ENCODE measurements around the gene SLC7A9.
"Not testable (repeated sequence)": the region's sequence is repeated elsewhere in the genome, so short reads cannot be mapped to it uniquely, and the experiment has no call there.

Gene SLC7A9

DNA sequence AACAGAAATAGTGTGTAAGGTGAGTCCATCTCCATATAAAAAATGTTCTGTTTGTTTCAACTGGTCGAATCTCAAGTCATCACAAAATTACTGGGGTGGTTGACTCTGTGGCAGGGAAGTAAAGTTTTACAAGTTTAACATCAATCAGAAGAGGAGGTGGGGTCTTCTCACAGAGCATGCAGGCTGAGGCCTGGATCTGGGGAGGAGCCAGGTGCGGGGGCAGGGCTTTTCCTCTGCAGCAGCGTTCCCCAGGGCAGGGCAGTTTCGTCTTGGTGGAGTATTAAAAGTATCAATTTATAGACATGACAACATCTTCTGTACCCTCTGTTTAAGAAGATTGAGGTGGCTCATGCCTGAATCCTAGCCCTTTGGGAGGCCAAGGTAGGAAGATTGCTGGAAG is 68.8 kb downstream of the SLC7A9 start:
- no peak for DNase-seq (ENCODE audit: low spot score)

DNA sequence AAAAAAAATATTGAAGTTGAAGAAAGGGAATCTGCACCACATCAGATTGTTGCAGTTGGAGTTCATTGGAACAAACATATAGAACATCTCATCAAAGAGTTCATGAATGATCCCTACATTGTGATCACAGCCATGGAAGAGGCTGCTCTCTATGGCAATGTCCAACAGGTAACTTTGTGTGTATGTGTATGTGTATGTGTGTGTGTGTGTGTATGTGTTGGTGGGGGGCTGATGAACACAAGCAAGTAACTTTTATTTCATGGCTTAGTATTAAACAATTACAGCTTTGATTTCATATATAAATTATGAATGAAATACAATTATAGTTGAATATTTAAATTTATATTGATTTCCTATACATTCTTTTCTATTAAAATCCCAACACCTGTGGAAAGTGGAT is 69.4 kb downstream of the SLC7A9 start:
- DNase-seq (ENCODE audit: low spot score), result no peak

DNA sequence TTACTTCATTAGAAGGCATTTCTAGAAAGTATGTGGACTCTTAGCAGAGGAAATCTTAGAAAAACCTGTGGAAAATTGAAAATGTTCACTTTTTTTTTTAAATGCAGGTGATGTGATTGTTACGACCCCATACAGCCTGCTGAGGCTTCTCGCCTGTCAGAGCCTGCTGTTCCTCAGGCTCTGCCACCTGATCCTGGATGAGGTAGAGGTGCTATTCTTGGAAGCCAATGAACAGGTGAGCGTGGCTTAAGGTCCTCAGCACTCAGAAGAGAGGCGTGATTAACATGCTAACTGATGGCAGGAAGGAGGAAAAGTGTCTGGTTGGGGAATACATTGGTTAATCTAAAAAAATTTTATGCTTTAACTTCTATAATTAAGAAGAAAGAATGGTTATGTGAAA is 71.4 kb downstream of the SLC7A9 start:
- no peak for DNase-seq (ENCODE audit: low spot score)

DNA sequence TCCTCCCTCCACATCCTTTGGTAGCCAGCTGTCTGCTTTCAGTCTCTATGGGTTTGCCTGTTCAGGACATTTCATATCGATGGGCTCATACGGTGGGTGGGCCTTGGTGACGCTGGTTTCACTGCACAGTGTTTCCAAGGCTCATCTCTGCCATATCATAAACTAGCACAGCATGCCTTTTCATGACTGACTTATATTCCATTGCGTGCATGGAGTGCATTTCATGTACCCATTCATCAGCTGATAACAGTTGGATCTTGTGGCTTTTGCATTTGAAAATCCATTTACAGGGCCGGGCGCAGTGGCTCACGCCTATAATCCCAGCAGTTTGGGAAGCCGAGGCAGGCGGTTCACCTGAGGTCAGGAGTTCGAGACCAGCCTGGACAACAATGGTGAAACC is 80.1 kb downstream of the SLC7A9 start:
- DNase-seq (ENCODE audit: low spot score), result no peak

DNA sequence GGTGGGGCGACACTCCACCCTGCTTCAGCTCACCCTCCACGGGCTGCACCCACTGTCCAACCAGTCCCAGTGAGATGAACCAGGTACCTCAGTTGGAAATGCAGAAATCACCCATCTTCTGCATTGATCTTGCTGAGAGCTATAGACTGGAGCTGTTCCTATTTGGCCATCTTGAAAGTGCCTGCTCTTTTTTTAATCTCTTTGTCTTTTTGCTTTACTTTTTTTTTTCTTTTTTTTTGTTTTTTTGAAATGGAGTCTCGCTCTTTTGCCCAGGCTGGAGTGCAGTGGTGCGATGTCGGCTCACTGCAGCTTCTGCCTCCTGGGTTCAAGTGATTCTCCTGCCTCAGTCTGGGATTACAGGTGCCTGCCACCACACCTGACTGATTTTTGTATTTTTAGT is 81.7 kb downstream of the SLC7A9 start:
- not testable (repeated sequence) for DNase-seq (ENCODE audit: low spot score)

DNA sequence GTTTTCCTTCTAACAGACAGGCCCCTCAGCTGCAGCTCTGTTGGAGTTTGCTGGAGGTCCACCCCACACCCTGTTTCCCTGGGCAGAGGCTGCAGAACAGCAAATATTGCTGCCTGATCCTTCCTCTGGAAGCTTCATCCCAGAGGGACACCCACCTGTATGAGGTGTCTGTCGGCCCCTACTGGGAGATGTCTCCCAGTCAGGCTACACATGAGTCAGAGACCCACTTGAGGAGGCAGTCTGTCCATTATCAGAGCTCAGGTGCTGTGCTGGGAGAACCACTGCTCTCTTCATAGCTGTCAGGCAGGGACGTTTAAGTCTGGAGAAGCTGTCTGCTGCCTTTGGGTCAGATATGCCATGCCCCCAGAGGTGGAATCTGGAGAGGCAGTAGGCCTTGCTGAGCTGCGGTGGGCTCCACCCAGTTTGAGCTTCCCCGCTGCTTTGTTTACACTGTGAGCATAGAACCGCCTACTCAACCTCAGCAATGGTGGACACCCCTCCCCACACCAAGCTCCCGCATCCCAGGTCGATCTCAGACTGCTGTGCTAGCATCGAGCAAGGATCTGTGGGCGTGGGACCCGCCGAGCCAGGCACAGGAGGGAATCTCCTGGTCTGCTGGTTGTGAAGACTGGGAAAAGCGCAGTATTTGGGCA is 82.3 kb downstream of the SLC7A9 start:
- not testable (repeated sequence) for DNase-seq (ENCODE audit: low spot score)

DNA sequence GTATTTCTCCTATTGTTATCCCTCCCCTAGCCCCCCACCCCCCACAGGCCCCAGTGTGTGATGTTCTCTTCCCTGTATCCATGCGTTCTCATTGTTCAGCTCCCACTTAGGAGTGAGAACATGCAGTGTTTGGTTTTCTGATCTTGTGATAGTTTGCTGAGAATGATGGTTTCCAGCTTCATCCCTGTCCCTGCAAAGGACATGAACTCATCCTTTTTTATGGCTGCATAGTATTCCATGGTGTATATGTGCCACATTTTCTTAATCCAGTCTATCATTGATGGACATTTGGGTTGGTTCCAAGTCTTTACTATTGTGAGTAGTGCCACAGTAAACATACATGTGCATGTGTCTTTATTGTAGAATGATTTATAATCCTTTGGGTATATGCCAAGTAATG is 87.5 kb downstream of the SLC7A9 start:
- DNase-seq (ENCODE audit: low spot score), result not testable (repeated sequence)

DNA sequence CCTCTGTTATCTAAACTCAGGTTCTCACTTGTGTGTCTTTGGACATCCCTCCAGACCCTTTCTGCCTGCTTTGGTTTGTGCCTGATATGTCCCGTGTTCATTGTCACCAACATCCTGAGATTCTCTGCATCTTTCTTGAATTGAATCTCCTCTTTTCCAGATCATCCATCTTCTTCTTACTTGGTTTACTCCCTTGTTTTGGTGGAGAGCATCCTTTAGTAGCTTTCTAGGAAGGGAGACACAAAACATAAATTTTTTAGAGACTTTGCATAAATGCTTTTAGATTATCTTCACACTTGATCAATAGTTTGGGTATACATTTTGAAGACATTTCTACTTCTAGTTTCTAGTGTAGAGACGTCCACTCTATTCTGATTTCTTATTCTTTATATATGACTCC is 88.3 kb downstream of the SLC7A9 start:
- no peak for DNase-seq (ENCODE audit: low spot score)
